ENCODE results near the gene TMEM139.

TMEM139 gene

GRCh38 chr7:143327903-143328302, 43.1 kb downstream of the TMEM139 start:
- no peak overlapping the region for H3K4me3 ChIP-seq (replicated peaks; ENCODE audit: insufficient read depth, low read length)
- no peak for DNase-seq (ENCODE audit: low read depth in 1 of 2, low spot score in 1 of 2)
- TF ChIP-seq, protein P1, sequence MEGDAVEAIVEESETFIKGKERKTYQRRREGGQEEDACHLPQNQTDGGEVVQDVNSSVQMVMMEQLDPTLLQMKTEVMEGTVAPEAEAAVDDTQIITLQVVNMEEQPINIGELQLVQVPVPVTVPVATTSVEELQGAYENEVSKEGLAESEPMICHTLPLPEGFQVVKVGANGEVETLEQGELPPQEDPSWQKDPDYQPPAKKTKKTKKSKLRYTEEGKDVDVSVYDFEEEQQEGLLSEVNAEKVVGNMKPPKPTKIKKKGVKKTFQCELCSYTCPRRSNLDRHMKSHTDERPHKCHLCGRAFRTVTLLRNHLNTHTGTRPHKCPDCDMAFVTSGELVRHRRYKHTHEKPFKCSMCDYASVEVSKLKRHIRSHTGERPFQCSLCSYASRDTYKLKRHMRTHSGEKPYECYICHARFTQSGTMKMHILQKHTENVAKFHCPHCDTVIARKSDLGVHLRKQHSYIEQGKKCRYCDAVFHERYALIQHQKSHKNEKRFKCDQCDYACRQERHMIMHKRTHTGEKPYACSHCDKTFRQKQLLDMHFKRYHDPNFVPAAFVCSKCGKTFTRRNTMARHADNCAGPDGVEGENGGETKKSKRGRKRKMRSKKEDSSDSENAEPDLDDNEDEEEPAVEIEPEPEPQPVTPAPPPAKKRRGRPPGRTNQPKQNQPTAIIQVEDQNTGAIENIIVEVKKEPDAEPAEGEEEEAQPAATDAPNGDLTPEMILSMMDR (IDR thresholded peaks at IDR 0.05; ENCODE audit: insufficient read depth, low read length): no peak
- TF ChIP-seq POLR2AphosphoS5 (IDR thresholded peaks at IDR 0.05; ENCODE audit: low read depth) (no peak), GABPA (IDR thresholded peaks at IDR 0.05; ENCODE audit: low read depth) (no peak), SPI1 (IDR thresholded peaks at IDR 0.05; ENCODE audit: borderline replicate concordance, low read depth) (no peak)
- H3K27ac ChIP-seq (replicated peaks): no peak overlapping the region
- H3K27me3 ChIP-seq (ENCODE audit: insufficient read depth, poor library complexity, severe bottlenecking): no peaks in the 10 kb centered on the region

DNA sequence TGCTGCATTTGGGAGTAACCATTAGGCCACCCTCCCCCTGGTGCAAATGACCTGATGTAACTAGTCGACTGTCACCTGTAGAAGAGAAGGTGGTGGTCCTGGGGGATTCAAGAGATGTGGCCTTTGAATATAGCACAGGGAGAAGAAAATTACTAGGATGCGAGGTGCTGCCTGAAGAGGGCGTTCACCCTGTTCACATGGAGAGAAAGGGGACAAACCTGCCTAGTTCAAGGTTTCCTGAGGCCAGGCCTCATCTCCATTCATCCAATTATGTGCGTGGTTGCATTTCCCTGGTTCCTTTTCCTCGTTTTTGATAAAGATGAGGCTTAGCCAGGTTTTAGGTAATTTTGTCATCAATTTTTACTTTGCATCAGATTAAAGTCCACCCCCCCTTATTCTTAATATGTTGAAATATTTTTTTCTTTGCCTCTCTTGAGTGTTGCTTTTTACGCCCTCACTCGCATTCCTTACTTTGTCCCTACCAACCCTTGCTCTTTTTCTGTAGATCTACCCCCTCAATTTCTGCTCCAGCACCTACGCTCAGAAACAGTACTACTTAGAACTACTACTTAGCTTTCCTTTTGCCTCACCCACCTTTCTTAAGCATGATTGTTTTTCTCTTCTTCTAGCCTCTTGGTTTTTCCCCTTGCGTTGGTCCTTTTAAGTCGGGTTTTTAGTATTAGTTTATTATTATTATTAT, 44.9 kb downstream of the TMEM139 start:
- Histone ChIP-seq H3K4me3 (replicated peaks; ENCODE audit: insufficient read depth, low read length) (no peak overlapping the region), H3K27me3 (ENCODE audit: insufficient read depth, poor library complexity, severe bottlenecking) (no peaks in the 10 kb centered on the region), H3K27ac (replicated peaks) (no peak overlapping the region)
- TF ChIP-seq POLR2AphosphoS5 (IDR thresholded peaks at IDR 0.05; ENCODE audit: low read depth): no peak
- TF ChIP-seq GABPA (IDR thresholded peaks at IDR 0.05; ENCODE audit: low read depth): no peak
- TF ChIP-seq, protein P1 (IDR thresholded peaks at IDR 0.05; ENCODE audit: insufficient read depth, low read length): no peak
- no peak for TF ChIP-seq REST (IDR thresholded peaks at IDR 0.05; ENCODE audit: insufficient replicate concordance, low read depth)
- TF ChIP-seq SPI1 (IDR thresholded peaks at IDR 0.05; ENCODE audit: borderline replicate concordance, low read depth): no peak
- DNase-seq (ENCODE audit: low read depth in 1 of 2, low spot score in 1 of 2): no peak

- DNase-seq (ENCODE audit: low read depth in 1 of 2, low spot score in 1 of 2): no peak
- TF ChIP-seq, protein P1 (IDR thresholded peaks at IDR 0.05; ENCODE audit: insufficient read depth, low read length): no peak
- no peak for TF ChIP-seq REST (IDR thresholded peaks at IDR 0.05; ENCODE audit: insufficient replicate concordance, low read depth)
- no peak for TF ChIP-seq POLR2AphosphoS5 (IDR thresholded peaks at IDR 0.05; ENCODE audit: low read depth)
- 0 out of 2 replicates have a peak, but pooled peaks have one; percentile 10 for TF ChIP-seq SPI1 (IDR thresholded peaks at IDR 0.05; ENCODE audit: borderline replicate concordance, low read depth)
- no peak for TF ChIP-seq GABPA (IDR thresholded peaks at IDR 0.05; ENCODE audit: low read depth)
- Histone ChIP-seq H3K27ac (replicated peaks) (no peak overlapping the region), H3K27me3 (ENCODE audit: insufficient read depth, poor library complexity, severe bottlenecking) (no peaks in the 10 kb centered on the region), H3K4me3 (replicated peaks; ENCODE audit: insufficient read depth, low read length) (no peak overlapping the region)
These were observed 46.5 kb downstream of the TMEM139 start for GRCh38 chr7:143331179-143331801.

All from HL-60 (cell line).